GM12892 (cell line): ENCODE results near the gene CMKLR1.

Experiments
- POLR2A ChIP-seq: IDR thresholded peaks from 2 replicates; pipeline ENCODE4 v1.6.1; 2011; ENCODE audit warnings: low read depth, low read length, control low read depth
- POLR2AphosphoS5 ChIP-seq: IDR thresholded peaks from 2 replicates; pipeline ENCODE4 v1.6.1; 2011; ENCODE audit warnings: low read depth, low read length, control low read depth

GRCh38 chr12:108371801-108372344 lies 32.8 kb upstream of the CMKLR1 start:
- TF ChIP-seq POLR2A = no peak
- no peak for TF ChIP-seq POLR2AphosphoS5
